Measurements from ENCODE around the gene NTM.

DNA sequence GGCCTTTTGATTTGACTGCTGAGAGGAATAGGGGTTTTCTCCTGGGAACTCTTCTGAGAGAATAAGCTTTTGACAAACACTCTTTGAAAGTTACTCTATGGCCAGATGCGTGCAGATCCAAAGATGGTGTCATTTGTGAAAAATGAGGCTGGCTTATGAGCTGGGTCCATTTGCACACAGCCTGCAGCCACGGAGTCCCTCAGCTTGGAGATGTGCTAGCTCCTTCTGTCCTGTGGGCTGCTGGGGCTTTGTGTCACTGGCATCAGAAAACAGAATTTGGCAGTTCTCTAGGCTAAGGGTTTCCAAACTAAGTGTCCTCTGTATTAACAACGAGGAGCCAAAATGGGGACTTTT is 702.4 kb downstream of the NTM start:
- no peak for TF ChIP-seq POLR2A (IDR thresholded peaks at IDR 0.05; ENCODE audit: borderline replicate concordance, extremely low read depth, insufficient read depth, insufficient read length)
- TF ChIP-seq, protein P1, sequence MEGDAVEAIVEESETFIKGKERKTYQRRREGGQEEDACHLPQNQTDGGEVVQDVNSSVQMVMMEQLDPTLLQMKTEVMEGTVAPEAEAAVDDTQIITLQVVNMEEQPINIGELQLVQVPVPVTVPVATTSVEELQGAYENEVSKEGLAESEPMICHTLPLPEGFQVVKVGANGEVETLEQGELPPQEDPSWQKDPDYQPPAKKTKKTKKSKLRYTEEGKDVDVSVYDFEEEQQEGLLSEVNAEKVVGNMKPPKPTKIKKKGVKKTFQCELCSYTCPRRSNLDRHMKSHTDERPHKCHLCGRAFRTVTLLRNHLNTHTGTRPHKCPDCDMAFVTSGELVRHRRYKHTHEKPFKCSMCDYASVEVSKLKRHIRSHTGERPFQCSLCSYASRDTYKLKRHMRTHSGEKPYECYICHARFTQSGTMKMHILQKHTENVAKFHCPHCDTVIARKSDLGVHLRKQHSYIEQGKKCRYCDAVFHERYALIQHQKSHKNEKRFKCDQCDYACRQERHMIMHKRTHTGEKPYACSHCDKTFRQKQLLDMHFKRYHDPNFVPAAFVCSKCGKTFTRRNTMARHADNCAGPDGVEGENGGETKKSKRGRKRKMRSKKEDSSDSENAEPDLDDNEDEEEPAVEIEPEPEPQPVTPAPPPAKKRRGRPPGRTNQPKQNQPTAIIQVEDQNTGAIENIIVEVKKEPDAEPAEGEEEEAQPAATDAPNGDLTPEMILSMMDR (IDR thresholded peaks at IDR 0.05 in 2 of 3, conservative IDR thresholded peaks at IDR 0.05 in 1 of 3; ENCODE audit: borderline replicate concordance in 1 of 3, insufficient read depth in 1 of 3, low read depth in 2 of 3, low read length in 2 of 3), result no peak
- no peak for TF ChIP-seq EGR1 (IDR thresholded peaks at IDR 0.05; ENCODE audit: low read depth)
- no peak for TF ChIP-seq SIN3A (IDR thresholded peaks at IDR 0.05; ENCODE audit: low read depth)
- TF ChIP-seq POLR2AphosphoS5 (IDR thresholded peaks at IDR 0.05; ENCODE audit: low read depth, low read length), result no peak
- TF ChIP-seq EZH2 (IDR thresholded peaks at IDR 0.05), result no peak

All from HCT116 (cell line).